Measurements from ENCODE around the gene GSN.

Gene GSN

DNA sequence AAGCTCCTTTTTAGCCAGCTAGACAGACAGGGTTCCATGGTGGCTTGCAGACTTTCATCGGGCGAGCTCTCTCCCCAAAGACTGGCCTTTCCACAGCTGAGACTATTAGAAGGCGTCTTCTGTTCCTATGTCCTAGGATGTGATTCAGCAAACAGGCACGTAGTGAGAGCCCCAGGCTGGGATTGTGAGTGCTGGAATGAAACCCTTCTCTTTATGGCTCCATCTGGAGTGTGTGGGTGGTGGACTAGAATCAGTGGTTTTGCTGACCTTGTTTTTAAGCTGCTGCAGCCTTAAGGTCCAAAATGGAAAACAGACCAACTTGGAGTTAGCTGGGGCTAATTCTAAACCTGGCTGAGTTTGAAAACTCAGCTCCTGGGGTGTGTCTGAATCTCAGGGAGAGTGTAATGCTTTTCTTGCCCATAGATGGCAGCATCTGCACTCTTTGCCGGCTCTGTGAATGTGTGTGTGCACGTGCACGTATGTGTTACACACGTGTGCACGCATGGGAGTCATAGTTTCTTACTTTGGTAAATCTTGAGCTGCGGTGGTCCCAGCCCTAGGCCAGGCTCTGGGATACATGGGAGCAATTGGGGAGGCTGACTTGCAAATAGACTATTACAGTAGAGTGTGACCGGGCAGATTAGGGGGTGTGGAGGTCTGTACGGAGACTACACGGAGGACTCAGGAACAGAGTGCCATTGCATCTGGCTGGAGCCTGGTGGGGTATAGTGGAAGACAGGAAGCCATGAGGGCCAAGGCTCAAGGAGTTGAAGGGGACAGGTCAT lies 10.7 kb downstream of the GSN start:
- DNase-seq (ENCODE audit: low read depth): peak; percentile 95
- TF ChIP-seq, protein P1, sequence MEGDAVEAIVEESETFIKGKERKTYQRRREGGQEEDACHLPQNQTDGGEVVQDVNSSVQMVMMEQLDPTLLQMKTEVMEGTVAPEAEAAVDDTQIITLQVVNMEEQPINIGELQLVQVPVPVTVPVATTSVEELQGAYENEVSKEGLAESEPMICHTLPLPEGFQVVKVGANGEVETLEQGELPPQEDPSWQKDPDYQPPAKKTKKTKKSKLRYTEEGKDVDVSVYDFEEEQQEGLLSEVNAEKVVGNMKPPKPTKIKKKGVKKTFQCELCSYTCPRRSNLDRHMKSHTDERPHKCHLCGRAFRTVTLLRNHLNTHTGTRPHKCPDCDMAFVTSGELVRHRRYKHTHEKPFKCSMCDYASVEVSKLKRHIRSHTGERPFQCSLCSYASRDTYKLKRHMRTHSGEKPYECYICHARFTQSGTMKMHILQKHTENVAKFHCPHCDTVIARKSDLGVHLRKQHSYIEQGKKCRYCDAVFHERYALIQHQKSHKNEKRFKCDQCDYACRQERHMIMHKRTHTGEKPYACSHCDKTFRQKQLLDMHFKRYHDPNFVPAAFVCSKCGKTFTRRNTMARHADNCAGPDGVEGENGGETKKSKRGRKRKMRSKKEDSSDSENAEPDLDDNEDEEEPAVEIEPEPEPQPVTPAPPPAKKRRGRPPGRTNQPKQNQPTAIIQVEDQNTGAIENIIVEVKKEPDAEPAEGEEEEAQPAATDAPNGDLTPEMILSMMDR (IDR thresholded peaks at IDR 0.05; ENCODE audit: insufficient read depth, low read depth, low read length, missing control alignments): peak; percentile 89
- no peak overlapping the region for H3K4me3 ChIP-seq (ENCODE audit: low read length)

DNA sequence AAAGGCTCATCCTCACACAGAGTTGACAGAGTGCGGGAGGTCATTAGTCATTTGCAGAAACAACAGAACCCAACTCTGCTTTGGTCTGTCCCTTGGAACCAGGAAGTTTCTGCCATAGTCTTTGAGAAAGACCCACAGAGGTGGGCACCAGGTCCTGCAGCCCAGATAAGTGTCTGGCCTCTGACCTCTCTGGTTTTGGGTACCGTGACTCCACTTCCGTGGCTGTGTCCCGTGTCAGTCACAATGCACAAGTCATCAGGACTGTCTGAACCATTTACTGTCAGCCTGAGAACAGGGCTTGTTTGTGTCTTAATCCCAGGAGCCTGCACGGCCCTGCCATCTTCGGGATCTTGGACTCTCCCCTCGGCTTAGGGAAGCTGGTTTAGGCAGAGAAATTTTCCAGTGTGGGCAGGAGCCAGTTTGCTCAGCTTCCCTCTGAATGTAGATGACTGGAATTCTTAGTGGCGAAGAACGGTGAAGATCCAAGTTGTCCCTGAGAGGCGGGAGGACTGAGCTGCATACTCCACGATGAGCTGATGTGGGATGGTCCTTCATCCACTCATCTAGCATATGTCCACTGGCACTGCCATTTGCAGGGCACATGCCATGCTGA lies 11.9 kb downstream of the GSN start:
- DNase-seq (ENCODE audit: low read depth): no peak
- TF ChIP-seq, protein P1 (IDR thresholded peaks at IDR 0.05; ENCODE audit: insufficient read depth, low read depth, low read length, missing control alignments): no peak
- no peak overlapping the region for H3K4me3 ChIP-seq (ENCODE audit: low read length)

- TF ChIP-seq, protein P1 (IDR thresholded peaks at IDR 0.05; ENCODE audit: insufficient read depth, low read depth, low read length, missing control alignments): no peak
- H3K4me3 ChIP-seq (ENCODE audit: low read length): no peak overlapping the region
- DNase-seq (ENCODE audit: low read depth): no peak
These were observed 13.0 kb downstream of the GSN start for GRCh38 chr9:121280715-121281613.

DNA sequence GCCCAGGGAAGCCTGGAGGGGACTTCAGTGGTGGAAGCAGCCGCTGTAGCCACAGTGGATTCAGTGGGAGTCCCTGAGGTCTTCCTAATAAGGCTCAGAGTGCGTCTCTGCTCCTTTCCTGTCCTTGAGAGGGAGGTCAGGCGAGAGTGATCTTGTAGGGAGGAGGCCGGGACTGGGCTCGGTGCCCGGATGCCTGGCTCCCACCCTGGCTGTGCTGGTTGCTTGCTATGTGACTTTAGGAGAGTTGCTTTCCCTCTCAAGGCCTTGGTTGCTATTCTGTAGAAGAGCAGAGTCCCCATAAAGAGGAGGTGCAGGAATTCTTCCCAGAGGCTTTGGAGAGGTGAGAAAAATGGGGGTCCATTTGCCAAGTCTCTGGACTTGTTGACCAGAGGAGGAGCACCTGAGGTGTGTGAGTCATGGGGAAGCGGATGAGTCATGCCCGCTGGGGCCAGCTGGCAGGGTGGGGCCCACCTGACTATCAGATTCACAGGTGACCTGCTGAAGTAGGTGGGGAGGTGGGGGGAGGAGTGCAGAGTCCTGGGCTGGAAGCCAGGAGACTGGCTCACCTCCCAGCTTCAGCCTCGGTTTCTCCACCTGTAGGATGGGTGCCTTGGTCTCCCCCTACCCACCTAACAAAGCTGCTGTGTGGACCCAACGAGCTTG lies 13.8 kb downstream of the GSN start:
- DNase-seq (ENCODE audit: low read depth): peak; percentile 98
- H3K4me3 ChIP-seq (ENCODE audit: low read length): no peak overlapping the region
- TF ChIP-seq, protein P1 (IDR thresholded peaks at IDR 0.05; ENCODE audit: insufficient read depth, low read depth, low read length, missing control alignments): peak; percentile 18

- no peak for DNase-seq (ENCODE audit: low read depth)
- TF ChIP-seq, protein P1 (IDR thresholded peaks at IDR 0.05; ENCODE audit: insufficient read depth, low read depth, low read length, missing control alignments): no peak
- no peak overlapping the region for H3K4me3 ChIP-seq (ENCODE audit: low read length)
These were observed 14.5 kb downstream of the GSN start for GRCh38 chr9:121282277-121283079.

- TF ChIP-seq, protein P1 (IDR thresholded peaks at IDR 0.05; ENCODE audit: insufficient read depth, low read depth, low read length, missing control alignments): no peak
These were observed 15.1 kb downstream of the GSN start for GRCh38 chr9:121283080-121283398.

More at GRCh38 chr9:121283080-121283398, 15.1 kb downstream of the GSN start:
- H3K4me3 ChIP-seq (ENCODE audit: low read length): no peak overlapping the region
- DNase-seq (ENCODE audit: low read depth): no peak
